Measurements from ENCODE around the gene CARD11.

DNA sequence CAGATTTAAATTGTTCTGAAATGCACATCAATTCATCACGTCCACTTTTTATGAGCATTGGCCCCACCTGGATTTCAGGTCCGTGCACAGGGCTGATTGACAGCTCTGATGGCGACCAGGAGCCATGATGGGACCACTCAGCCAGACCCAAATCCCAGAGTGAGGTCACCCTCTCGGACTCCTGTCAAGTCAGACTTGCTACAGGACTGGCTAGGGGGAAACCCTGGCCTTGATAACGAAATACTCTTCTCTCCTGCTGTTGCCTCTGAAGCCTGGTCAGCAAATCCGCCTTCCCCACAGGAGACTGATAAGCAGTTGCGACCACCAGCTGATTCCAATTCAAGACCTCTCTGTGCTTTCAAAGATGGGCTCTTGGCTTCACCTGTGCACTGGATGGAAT, 76.4 kb downstream of the CARD11 start:
- TF ChIP-seq RCOR1 (IDR thresholded peaks at IDR 0.05; ENCODE audit: insufficient replicate concordance, low read length) (no peak), POLR2A (IDR thresholded peaks at IDR 0.05; ENCODE audit: low read depth, low read length) (no peak), MXI1 (IDR thresholded peaks at IDR 0.05; ENCODE audit: borderline replicate concordance, low read depth, low read length) (no peak), MAZ (IDR thresholded peaks at IDR 0.05; ENCODE audit: borderline replicate concordance, low read depth, low read length) (no peak), RFX5 (IDR thresholded peaks at IDR 0.05; ENCODE audit: low read depth, low read length) (no peak)
- TF ChIP-seq, protein P1, sequence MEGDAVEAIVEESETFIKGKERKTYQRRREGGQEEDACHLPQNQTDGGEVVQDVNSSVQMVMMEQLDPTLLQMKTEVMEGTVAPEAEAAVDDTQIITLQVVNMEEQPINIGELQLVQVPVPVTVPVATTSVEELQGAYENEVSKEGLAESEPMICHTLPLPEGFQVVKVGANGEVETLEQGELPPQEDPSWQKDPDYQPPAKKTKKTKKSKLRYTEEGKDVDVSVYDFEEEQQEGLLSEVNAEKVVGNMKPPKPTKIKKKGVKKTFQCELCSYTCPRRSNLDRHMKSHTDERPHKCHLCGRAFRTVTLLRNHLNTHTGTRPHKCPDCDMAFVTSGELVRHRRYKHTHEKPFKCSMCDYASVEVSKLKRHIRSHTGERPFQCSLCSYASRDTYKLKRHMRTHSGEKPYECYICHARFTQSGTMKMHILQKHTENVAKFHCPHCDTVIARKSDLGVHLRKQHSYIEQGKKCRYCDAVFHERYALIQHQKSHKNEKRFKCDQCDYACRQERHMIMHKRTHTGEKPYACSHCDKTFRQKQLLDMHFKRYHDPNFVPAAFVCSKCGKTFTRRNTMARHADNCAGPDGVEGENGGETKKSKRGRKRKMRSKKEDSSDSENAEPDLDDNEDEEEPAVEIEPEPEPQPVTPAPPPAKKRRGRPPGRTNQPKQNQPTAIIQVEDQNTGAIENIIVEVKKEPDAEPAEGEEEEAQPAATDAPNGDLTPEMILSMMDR (conservative IDR thresholded peaks at IDR 0.05; ENCODE audit: low read depth, low read length), result no peak

Measured in IMR-90 (cell line).